HTERT RPE-1 (cell line): ENCODE data around the gene CEP85.
"Not testable (repeated sequence)": the region's sequence is repeated elsewhere in the genome, so short reads cannot be mapped to it uniquely, and the experiment has no call there.

ENCODE experiments used
- in situ Hi-C: fragments of 300-500 bp; cut with MboI; formaldehyde crosslinking; loops from 4 replicates; pipeline ENCODE4 v1.14.3; 2020; ENCODE audit warnings: low sequenced_read_pairs

Gene CEP85

DNA sequence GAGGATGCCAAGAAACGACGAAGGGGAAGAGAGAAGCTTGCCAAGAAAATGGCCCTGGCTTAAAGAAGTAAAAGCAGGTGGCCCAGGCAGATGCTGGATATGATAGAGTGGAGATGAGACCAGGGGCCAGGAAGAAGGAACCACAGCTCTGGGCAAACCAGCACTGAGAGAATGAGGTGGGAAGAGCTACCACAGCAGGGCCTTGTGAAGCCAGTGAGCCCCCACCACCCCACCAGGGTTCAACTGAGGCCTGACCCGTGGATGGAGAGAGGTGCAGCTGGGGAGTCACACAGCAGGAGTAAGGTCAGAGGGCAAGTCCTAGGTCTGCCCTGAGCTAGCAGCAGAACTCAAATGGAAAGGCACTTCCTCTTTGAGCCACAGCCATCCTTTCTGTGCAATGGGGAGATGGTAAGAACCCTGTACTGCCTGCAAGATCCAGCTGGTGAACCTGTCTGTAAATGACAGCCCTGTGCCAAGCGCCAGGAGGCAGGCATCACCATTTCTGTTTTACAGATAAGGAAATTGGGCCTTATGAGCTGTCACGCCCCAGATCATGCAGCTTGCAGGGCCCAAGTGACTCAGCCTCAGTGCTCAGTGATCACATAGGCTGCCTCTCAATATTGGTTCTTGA is 54.4 kb downstream of the CEP85 start:
- in situ Hi-C loops, result no loop called here

DNA sequence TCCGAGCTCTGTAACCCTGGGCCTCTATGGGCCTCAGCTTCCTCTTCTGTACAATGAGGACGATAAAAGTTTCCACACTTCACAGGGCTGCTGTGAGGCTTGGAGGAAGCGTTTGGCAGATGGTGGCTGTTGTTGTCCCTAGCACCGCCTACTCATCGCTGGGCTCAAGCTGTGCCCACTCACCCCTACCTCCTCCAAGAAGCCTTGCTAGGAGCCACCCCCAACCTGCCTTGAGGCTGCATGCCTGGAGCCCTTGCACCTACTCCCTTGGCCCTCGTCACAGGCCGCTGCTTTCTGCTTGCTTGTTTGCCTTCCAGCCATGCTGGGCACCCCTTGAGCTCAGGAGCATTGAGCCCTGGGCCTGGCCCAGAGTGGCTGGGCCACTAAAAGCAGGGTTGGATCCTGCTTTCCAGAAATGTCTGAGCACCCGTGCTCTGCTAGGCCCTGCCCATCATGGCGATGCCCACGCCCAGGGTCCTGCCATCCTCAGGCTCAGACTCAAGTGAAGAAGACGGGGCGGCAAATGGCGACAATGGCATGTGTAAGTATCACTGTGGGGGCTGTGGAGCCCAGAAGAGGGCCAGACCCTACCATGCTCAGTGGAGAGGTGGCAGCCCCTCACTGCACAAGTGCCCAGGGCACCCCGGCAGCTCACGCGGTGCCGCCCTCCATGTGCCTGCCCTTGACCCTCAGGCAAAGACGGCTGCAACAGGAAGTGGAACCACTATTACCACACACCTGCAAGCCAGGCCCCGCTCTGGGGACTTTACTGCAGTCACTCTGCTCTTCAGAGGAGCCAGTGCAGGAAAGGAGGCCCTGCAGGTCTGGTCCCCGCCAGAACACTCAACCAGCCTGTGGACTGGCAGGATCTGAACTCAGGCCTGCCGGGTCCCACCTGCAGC is 55.4 kb downstream of the CEP85 start:
- in situ Hi-C loops, result no loop called here

DNA sequence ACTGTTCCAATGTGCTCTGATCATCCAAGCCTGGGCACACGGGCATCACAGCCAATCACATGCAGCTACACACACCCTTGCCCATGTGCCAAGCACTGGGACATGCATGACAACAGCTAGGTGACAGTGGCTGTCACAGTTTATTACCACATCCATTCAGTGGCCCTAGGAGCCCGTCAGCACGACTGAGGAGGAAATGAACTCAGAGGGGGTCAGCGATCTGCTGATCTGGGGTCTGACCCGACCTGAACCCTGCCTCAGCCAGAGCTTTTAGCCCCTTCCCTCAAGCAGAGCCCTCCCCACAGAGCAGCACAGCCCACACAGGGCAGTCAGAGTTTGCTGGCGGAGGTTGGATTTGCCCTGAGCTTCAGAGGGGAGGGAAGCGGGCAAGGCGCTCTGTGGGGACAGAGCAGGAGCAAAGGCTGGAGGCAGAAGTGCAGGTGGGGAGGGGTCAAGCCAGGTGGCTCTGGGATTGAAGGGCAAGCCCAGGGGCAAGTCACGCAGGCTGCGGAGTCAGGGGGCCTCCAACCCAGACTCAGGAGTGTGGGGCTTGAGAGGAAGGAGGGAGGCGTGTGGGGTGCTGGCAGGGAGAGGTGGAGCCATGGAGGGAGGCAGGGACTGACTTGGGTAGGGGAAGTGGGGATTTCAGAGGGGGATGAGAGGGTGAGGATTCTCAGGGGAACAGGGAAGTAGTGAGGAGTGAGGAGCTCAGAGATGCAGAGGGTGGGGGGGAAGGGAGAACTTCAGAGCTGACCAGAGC is 56.3 kb downstream of the CEP85 start:
- in situ Hi-C loops, result no loop called here

DNA sequence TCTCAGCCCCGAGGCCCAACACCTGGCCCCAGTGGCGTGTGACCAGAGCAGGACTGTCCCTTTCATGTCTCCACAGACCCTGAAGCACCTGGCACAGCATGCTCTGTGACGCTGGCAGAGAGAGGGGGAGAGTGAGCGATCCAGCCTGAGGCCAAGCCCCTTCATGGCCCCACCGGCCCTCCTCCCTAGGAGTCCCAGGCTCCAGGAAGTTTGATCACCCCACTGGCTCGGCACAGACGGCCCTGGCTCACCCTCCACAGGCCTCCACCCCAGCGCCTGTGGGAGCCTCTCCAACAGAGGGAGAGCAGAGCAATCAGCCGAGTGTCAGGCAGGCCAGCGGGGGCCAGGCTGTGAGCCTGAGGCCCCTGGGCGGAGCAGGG is 56.9 kb downstream of the CEP85 start:
- in situ Hi-C loops, result no loop called here

DNA sequence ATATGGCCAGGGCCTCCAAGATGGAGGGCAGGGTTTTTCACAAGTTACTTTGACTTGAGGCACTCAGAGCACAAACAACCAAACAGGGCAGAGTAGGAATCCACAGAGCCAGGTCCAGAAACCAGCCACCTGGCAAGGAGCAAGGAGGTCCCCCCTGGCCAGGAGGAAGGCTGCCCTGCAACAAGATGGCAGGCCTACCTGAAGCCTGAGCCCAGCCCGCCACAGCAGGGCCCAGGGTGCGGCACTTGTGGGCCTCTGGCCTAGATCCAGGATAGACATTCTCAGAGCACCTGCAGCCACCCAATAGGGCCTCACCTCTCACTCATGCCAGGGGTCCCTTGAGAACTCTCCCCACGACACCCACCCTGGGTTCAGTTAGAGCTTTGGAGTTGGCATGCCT is 57.4 kb downstream of the CEP85 start:
- in situ Hi-C loops, result no loop called here

DNA sequence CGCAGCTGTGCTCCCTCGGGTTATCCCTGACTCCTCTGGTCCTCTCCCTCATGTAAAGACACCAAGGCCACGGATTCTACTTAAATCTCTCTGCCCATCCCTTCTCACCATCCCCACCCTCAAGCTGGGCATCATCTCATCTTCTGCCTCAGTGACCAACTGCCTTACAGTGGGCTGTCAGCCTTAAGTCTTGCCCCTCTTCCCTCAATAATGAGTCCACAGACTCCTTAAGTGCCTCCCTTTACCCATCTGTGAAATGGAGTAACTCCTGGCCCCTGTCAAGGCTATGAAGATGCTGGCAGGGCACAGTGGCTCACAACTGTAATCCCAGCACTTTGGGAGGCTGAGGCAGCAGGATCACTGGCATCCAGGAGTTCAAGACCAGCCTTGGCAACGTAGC is 57.9 kb downstream of the CEP85 start:
- in situ Hi-C loops, result no loop called here

DNA sequence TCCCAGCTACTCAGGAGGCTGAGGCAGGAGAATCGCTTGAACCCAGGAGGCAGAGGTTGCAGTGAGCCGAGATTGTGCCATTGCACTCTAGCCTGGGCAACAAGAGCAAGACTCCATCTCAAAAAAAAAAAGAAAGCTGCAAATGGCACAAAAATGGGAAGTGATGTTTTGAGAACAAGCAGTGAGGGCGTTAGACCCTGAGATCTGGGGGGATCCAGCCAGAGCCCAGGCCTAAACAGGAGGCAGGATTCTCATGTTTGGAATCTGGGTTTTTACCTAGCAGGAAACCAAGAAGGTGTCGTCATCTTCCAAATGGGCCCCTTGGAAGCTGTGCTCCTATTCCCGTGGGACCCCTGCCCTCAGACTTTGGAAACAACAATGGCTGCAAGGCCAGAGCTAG is 58.7 kb downstream of the CEP85 start:
- in situ Hi-C loops, result not testable (repeated sequence)

DNA sequence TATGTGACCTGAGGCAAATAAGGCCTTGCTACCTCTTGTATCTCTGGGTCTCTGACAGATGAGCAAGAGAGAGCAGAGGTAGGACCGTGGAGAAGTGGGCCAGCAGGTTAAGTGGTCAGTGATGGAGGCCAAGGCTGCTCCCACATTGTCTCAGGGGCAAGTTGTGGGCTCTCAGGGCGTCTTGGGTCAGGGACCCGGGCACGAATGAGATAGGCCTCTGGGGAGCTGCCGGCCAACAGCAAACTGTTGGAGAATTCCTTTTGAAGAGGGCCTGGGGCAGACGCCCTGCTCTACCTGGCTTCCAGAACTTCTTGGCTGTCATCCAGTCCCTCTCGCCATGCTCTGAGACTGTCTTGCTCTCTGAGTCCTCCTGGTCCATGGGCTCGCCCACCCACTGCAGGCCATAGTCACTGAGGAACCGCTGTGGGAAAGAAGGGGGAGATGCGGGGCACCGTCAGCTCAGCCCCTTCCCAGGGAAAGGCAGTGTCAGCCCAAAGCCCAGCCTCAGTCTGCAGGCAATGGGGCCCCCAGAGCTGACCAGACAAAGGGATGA is 60.0 kb downstream of the CEP85 start:
- in situ Hi-C loops, result no loop called here

DNA sequence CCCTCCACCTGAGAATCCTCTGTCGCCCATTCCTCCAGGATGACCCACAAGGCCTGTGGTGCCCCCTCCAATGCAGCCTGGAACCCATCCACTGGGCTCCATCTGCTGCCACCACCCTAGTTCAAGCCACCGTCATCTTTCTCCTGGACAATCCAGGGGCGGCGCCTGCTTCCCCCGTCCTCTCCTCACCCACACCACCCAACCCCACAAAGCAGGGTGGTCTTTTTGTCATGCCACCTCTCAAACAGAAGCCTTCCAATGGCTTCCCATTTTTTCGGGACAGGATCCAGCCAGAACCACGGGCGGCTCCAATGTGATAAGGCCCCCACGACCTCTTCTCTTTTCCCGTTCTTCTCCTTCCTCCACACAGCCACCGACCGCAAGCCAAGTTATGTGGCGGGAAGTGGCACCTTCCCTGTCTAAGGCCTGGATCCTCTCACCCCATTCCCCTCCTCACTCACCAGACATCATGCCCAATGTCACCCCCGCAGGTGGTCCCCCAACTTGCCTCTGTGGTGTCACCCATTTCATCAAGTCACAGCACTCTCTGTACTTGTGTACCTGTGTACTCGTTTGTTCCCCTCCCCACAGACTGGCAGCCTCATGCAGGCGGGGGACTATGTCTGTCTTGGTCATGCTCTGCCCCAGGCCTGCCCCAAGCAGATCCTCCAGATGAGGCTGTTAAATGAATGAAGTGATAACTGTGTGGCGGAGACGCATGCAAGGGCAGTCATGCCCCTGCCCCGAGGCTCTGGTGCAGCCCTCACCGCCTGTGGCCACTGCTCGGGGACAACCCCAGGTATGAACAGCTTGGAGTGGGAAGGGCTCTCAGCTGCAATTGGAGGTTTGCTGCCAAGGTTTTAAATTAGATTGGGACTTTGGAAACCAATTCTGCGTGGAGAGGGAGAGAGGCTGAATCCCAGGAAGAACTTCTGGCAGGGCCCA is 61.5 kb downstream of the CEP85 start:
- in situ Hi-C loops, result no loop called here

DNA sequence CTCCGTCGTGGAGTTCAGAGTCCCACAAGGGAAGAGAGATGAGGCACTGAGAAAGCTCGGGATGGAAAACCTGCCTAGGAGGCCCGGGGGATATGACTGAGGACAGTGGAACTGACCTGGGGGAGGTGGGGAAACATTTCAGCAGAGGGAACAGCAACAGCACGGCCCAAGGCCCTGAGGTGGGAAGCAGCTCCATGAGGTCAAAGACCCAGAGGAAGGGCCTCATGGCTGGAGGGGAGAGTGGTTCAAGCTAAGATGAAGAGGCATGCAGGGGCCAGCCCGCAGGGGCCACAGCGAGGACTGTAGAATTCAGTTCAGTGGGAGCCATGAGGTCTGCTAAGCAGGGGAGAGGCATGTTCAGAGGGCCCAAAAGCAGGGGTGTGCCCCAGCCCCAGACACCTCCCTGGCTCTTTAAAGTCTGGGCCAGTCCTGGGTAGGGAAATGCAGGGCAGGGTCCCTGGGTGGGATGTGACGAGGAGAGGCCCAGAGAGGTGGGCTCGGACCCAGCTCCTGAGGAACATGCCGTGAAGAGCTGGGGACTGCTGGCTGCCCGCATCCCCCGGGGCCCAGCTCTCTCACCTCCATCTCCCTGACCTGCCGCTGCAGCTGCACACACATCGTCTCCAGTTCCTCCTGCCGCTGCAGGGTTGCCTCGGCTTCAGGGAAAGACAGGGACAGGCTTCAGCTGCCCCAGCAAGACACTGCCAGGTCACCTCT is 62.5 kb downstream of the CEP85 start:
- in situ Hi-C loops, result no loop called here

DNA sequence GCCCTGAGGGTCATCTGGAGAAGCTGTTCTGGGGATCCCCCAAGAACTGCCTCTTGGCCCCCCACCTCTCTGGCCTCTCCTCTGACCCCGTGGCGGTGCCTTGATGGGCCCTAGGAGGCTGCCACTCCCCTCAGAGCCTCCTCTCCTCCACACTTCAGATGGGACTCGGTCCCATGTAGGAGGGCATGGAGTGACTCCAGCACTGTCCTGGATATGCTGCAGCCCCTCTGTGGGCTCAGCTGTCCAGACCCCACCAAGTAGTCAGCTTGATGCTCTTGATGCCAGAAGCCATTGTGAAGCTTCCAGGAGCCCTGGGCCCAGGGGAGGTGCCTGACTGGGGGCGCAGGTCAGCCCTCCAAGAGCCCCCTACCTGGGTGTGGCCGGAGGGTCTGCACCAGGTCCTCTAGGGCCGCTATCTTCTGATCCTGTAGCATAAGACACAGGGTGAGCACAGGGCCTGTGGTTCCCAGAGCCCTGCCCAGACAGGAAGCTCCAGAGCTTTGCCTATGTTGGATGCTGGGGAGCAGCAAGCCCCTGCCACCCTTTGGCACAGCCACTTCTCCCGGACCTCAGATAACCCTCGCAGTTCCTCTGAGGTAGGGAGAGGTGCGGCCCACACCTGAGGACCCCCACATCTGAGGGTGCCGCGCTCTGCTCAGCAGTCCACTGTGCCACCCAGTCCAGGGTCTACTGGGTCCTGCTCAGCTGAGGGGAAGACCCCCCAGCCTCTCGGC is 63.2 kb downstream of the CEP85 start:
- in situ Hi-C loops, result no loop called here

DNA sequence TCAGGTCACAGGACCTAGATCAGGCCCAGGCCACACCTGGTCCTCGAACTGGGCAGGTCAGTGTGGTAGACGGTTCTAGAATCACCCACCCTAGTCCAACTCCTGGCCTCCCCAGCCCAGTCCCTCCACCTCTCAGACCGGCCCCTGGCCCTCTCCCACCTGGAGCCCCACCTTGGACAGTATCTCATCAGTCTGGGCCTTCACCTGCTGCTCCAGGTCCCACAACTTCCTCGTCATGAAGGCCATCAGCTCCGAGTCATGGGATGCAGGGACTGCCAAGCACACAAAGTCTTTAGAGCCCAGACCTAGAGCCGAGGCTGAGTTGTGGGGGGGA is 63.8 kb downstream of the CEP85 start:
- in situ Hi-C loops, result no loop called here

DNA sequence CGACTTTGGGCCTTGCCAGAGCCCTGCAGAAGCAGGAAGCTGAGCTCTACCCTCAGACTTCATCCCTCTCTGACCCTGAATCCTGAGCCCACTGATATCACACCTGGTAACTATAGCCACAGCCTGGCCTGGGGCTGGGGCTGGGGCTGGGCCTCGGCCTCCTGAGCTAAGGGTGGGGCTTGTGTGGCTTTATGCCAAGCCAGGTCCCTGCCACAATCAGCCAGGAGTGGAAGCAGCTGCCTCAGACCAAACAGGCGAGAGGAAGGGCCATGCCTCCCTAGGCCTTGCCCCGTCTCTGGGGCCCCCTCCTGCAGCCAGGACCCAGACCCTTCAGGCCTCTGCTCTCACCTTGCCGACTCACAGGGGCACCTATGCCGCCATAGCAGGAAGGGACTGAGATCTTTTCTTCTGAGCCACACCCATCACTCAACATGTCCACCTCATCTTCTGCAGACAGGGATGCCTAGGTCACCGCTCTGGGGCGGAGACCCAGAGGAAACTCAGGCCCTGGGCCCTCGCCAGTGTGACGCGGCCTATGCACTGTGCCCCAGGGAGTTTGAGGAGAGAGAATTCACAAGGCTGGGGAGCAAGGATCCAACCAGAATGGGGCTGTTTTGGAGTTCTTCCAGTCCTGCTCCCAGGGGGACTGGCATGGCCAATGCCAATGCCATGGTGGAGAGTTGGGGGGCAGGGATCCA is 66.7 kb downstream of the CEP85 start:
- in situ Hi-C loops, result no loop called here

DNA sequence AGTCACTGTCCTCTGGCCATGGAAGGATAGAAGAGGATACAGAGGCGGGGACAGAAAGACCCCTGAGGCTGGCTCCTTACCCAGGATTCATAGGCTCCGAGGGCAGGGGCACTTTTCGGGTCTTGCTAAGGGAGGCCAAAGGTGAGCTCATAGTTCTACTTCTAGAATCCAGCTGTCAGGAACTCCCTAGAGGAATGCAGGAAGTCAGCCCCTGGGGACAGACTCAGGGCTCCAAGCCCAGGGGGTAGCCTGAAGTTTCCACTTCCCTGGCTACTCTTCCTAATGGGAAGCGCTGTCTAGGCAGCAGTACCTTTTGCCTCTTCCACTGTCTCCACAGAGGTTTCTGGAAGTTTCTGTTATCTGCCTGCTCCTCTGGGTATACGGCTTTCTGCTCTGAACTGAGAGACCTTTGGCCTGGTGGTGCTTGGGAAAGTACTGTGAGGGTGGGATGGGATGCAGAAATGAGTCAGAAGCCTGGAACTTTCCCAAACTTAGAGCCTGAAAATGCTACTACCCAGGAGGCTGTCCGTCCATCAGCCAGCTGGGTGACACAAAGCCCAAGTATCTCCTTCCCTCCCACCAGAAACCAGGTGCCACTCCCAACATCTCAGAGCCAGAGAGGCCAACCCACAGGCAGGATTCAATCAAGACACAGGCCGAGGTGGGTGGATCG is 68.9 kb downstream of the CEP85 start:
- in situ Hi-C loops, result no loop called here

DNA sequence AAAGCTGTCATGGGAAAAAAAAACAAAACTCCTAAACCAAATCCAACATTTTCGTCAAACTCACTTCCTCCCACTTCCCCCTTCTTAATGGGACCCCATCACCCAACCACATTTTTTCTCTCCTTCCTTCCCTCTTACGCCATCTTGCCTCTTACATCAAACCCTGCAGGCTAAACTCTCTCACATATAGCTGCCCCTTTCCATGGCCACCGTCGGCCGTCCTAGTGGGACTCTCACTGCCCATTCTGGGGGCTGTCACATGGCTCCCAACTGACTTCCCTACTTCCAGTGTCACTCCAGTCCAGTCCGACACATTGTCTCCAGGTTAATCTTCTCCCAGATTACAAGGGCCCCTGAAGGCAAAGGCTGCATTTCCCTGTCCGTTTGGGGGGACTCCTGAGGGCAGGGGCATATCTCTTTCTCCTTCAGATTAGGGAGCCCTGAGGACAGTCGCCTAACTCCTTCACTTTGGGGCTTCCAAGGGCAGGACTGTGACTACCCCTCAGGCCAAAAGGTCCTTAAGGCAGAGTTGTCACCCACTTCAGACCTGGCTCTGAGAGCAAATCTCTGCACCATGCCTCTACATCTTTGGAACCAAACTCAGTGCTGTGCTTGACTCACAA is 71.8 kb downstream of the CEP85 start:
- in situ Hi-C loops, result no loop called here

DNA sequence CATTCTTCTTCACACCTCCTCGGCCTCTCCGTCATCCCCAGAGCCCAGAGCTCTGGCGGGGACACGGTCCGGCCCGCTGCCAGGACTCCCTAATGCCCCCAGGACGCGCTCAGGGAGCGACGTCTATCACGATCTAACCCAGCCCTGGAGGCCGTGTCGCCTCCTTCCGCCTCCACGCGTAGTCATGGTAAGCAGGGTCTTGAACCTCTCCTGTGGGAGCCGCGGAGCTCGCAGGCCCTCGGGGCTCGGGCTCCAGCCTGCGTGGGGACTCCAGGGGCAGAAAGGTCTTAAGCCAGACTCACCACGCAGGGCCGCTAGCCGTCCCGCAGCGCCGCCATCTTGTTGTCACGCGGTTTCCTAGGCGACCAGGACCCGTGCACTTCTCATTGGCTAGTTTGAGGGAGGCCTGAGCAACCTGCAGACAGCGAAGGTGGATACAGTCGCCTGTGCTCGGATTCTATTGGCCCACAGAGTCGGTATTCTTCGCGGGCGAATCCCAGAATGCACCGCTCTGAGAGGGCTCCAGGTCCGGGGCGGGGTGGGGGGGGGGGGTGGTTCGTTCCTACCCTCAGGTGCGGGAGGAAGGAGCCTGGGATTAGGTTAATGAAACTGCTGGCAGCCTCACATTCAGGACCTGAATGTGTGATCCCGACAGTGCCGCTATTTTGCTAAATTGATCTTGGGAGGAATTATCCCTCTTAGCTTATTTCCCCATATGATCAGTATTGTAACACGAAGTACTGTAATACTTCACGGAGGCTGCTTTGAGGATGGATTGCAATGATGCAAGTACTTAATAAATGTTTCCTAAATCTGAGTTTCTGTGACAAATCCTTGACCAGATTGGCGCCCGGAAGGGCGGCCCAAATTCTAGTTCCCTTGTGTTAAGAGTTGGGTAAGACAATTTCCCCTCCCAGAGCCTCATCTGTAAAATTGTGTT is 72.6 kb downstream of the CEP85 start, which contains the start of gene UBXN11:
TSS of gene UBXN11 (minus strand) at position 347 of the 940 bp plus-strand sequence. CDS start 3,753 bp downstream, outside the sequence.
- in situ Hi-C loops, result no loop called here
